Astrocyte of the cerebellum (primary cell): Measurements from ENCODE around the gene NDUFAF2.

Experiments used
- DNase-seq: peaks from one replicate; pipeline ENCODE4 v3.0.0-alpha.2; 2011; ENCODE audit warnings: low read depth
- H3K4me3 ChIP-seq: 2 replicates; pipeline ENCODE4 v1.5.1; 2011; ENCODE audit warnings: mild to moderate bottlenecking, low read depth, low read length, moderate library complexity
- CTCF ChIP-seq: IDR thresholded peaks from 2 replicates; pipeline ENCODE4 v1.5.1; 2012; ENCODE audit warnings: low read length, low read depth, moderate library complexity, mild to moderate bottlenecking; ENCODE audit errors: missing control alignments
- in situ Hi-C: cut with HindIII; loops from 2 replicates; pipeline ENCODE4 v1.10.0; 2017; ENCODE audit warnings: low sequenced_read_pairs

NDUFAF2 gene

GRCh38 chr5:61159070-61159469, 214.1 kb downstream of the NDUFAF2 start:
- in situ Hi-C loops = no loop called here
- no peak for DNase-seq
- no peak overlapping the region for H3K4me3 ChIP-seq
- no peak for TF ChIP-seq CTCF

GRCh38 chr5:61159836-61160235, 214.8 kb downstream of the NDUFAF2 start:
- no peak for TF ChIP-seq CTCF
- no peak for DNase-seq
- in situ Hi-C loops = no loop called here
- H3K4me3 ChIP-seq = no peak overlapping the region

- H3K4me3 ChIP-seq = no peak overlapping the region
- DNase-seq = no peak
- TF ChIP-seq CTCF = no peak
- in situ Hi-C loops = no loop called here
These were observed 215.5 kb downstream of the NDUFAF2 start for GRCh38 chr5:61160497-61160896.

- in situ Hi-C loops = no loop called here
These were observed 217.2 kb downstream of the NDUFAF2 start, which contains the start of gene SMIM15 for GRCh38 chr5:61162010-61162831. Gene SMIM15, minus strand, starts transcription at chr5:61162468. Its CDS starts 2,297 bp downstream, at chr5:61160171.

GRCh38 chr5:61162832-61163567, 218.0 kb downstream of the NDUFAF2 start:
- TF ChIP-seq CTCF = no peak
- in situ Hi-C loops = no loop called here
- peak overlapping the region; percentile 72 for H3K4me3 ChIP-seq
- no peak for DNase-seq

More at GRCh38 chr5:61162010-61162831, 217.2 kb downstream of the NDUFAF2 start, which contains the start of gene SMIM15:
- no peak for TF ChIP-seq CTCF
- peak within 1 kb of the TSS; percentile 72 for H3K4me3 ChIP-seq
- DNase-seq = peak; percentile 50

GRCh38 chr5:61163905-61164304, 218.9 kb downstream of the NDUFAF2 start:
- no peak for DNase-seq
- in situ Hi-C loops = no loop called here
- H3K4me3 ChIP-seq = no peak overlapping the region
- TF ChIP-seq CTCF = no peak
